Lower leg skin (tissue), 3 donors: ENCODE results near the gene SMU1.

ENCODE experiments used
- CTCF ChIP-seq, 3 donors: fragments of 450-650 bp; IDR thresholded peaks; one replicate each; pipeline ENCODE4 v1.5.1; 2016; ENCODE audit warnings: antibody characterized with exemption in 3 of 3, mild to moderate bottlenecking in 3 of 3, moderate library complexity in 2 of 3
- POLR2A ChIP-seq, 2 donors: fragments of 450-650 bp; IDR thresholded peaks; one replicate each; pipeline ENCODE4 v1.6.1; 2016 to 2017; ENCODE audit warnings: antibody characterized with exemption in 2 of 2, mild to moderate bottlenecking in 1 of 2, moderate library complexity in 1 of 2

- TF ChIP-seq CTCF (IDR thresholded peaks at IDR 0.05) (no peak), POLR2A (IDR thresholded peaks at IDR 0.05) (no peak)
These were observed 61.8 kb downstream of the SMU1 start for GRCh38 chr9:33014665-33015014.
